NB4 (cell line): ENCODE results near the gene BRINP2.

Experiments used
- MYC ChIP-seq: IDR thresholded peaks from 2 replicates; pipeline ENCODE4 v1.6.1; 2011; ENCODE audit warnings: low read depth, low read length
- POLR2A ChIP-seq: IDR thresholded peaks from 2 replicates; pipeline ENCODE4 v1.6.1; 2011; ENCODE audit warnings: mild to moderate bottlenecking; ENCODE audit not compliant: insufficient read length; ENCODE audit errors: extremely low read depth
- TF ChIP-seq, protein P1 (sequence below): IDR thresholded peaks from one replicate; pipeline ENCODE4 v1.5.1; 2012; ENCODE audit warnings: low read depth, low read length

- TF ChIP-seq, protein P1, sequence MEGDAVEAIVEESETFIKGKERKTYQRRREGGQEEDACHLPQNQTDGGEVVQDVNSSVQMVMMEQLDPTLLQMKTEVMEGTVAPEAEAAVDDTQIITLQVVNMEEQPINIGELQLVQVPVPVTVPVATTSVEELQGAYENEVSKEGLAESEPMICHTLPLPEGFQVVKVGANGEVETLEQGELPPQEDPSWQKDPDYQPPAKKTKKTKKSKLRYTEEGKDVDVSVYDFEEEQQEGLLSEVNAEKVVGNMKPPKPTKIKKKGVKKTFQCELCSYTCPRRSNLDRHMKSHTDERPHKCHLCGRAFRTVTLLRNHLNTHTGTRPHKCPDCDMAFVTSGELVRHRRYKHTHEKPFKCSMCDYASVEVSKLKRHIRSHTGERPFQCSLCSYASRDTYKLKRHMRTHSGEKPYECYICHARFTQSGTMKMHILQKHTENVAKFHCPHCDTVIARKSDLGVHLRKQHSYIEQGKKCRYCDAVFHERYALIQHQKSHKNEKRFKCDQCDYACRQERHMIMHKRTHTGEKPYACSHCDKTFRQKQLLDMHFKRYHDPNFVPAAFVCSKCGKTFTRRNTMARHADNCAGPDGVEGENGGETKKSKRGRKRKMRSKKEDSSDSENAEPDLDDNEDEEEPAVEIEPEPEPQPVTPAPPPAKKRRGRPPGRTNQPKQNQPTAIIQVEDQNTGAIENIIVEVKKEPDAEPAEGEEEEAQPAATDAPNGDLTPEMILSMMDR = no peak
- TF ChIP-seq MYC = no peak
- TF ChIP-seq POLR2A = no peak
These were observed 29.5 kb downstream of the BRINP2 start for GRCh38 chr1:177200290-177200689.
